Measurements from ENCODE around the gene FBXL14.

- TF ChIP-seq POLR2A (IDR thresholded peaks at IDR 0.05): no peak
- no peak for TF ChIP-seq CTCF (IDR thresholded peaks at IDR 0.05)
- TF ChIP-seq POLR2AphosphoS5 (IDR thresholded peaks at IDR 0.05): no peak
Observed at GRCh38 chr12:1519642-1520041, 74.7 kb downstream of the FBXL14 start.

All from suprapubic skin (tissue), 4 donors.